BLaER1 (cell line): ENCODE measurements around the gene COG1.

Experiments
- H3K27ac ChIP-seq: shearing (Covaris generic); formaldehyde crosslinking; 2 replicates; pipeline ENCODE4 v1.8.1; 2022
- H3K27me3 ChIP-seq: shearing (Covaris generic); formaldehyde crosslinking; 2 replicates; pipeline ENCODE4 v1.8.1; 2022
- H3K36me3 ChIP-seq: shearing (Covaris generic); formaldehyde crosslinking; 2 replicates; pipeline ENCODE4 v1.8.1; 2022
- H3K4me1 ChIP-seq: shearing (Covaris generic); formaldehyde crosslinking; 2 replicates; pipeline ENCODE4 v1.8.1; 2022
- H3K4me2 ChIP-seq: shearing (Covaris generic); formaldehyde crosslinking; 2 replicates; pipeline ENCODE4 v1.8.1; 2022
- H3K4me3 ChIP-seq: shearing (Covaris generic); formaldehyde crosslinking; 2 replicates; pipeline ENCODE4 v1.8.1; 2022
- H3K9ac ChIP-seq: shearing (Covaris generic); formaldehyde crosslinking; 2 replicates; pipeline ENCODE4 v1.8.1; 2022
- H3K9me3 ChIP-seq: shearing (Covaris generic); formaldehyde crosslinking; 2 replicates; pipeline ENCODE4 v1.8.1; 2022
- H4K20me1 ChIP-seq: shearing (Covaris generic); formaldehyde crosslinking; 2 replicates; pipeline ENCODE4 v1.8.1; 2022
- Cebpa-rat ChIP-seq: shearing (Covaris generic); IDR thresholded peaks from 2 replicates; pipeline ENCODE4 v1.8.1; 2022

COG1 gene

DNA sequence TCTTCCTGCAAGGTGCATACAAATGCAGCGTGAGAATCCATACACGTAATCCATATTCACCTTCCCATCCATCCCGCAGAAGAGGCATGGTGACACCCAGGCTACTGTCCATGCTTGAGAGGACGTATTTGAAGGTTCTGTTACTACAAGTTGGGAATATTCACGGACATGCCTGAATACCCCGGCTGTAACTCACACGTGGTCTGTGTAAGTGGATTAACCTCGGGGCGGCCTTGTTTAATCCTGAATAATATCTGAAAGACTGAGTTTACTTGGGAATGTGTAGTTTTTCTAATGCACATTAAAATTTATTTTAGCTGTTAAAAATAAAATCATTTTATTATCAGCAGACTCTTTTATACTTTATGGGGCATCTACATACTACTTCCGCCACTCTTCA, 55.7 kb downstream of the COG1 start:
- H3K4me2 ChIP-seq = no peak overlapping the region
- no peaks in the 10 kb centered on the region for H3K27me3 ChIP-seq
- no peak overlapping the region for H3K27ac ChIP-seq
- no peak overlapping the region for H3K4me3 ChIP-seq
- no peak for TF ChIP-seq Cebpa-rat
- H3K9ac ChIP-seq = no peak overlapping the region
- H4K20me1 ChIP-seq = no peaks in the 10 kb centered on the region
- H3K36me3 ChIP-seq = peaks cover 59% of the 10 kb centered on the region
- H3K4me1 ChIP-seq = no peaks in the 10 kb centered on the region
- no peaks in the 10 kb centered on the region for H3K9me3 ChIP-seq

DNA sequence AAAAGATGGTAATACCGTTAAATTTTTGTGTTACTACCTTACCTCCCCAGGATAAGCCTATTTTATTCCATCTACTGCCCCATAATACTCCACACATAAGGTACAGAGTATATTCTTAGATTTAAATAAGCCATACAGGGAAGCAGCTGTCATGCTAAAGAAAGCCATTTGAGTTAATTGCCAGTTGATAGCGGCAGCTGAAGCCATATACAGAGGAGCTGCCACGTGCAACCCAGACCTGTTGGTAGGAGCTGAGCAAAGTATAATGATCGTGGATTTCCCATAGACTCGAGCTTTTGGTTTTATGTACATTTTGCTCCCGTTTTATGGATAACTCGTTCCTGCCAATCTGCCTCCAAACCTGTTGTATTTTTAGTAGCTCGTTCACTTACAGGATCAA, 56.8 kb downstream of the COG1 start:
- H3K27ac ChIP-seq = no peak overlapping the region
- peaks cover 47% of the 10 kb centered on the region for H3K36me3 ChIP-seq
- H3K4me1 ChIP-seq = no peaks in the 10 kb centered on the region
- H3K27me3 ChIP-seq = no peaks in the 10 kb centered on the region
- H3K4me3 ChIP-seq = no peak overlapping the region
- no peaks in the 10 kb centered on the region for H3K9me3 ChIP-seq
- no peak overlapping the region for H3K4me2 ChIP-seq
- TF ChIP-seq Cebpa-rat = no peak
- H3K9ac ChIP-seq = no peak overlapping the region
- no peaks in the 10 kb centered on the region for H4K20me1 ChIP-seq

DNA sequence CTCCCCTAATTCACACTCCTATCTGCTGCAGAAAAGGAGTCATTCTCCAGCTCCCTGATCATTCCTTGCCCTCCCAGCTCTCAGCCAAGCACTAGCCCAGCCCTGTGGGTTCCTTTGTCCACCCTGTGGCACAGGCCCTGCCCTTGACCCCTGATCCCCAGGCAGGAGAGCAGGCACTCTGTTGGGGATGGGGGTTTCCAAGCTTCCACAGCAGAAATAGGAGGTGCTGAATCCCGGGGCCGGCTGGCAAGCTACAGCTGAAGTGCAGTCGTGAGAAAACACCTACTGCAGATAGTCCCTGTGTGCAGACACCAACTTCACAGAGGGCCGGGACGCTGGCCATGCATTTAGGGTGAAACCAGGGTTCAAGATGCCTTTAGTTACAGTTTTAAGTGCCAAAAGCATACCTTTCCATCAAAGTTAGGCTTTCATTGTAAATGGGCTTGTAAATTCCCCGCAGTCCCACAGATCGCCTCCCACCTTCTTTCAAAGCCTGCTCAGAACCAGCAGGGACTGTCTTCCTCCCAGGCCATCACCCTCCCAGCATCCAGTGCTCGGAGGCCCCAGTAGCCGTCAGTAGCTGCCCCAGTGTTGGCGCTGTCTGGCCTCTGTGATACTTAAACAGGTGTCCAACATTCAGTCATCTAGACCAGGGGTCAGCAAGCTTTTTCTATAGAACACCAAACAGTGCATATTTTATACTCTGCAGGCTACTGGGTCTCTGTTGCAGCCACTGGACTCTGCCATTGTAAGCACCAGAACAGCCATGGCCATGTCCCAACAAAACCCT, 58.2 kb downstream of the COG1 start:
- H3K9me3 ChIP-seq = no peaks in the 10 kb centered on the region
- H3K4me3 ChIP-seq = no peak overlapping the region
- TF ChIP-seq Cebpa-rat = no peak
- H3K27me3 ChIP-seq = no peaks in the 10 kb centered on the region
- H4K20me1 ChIP-seq = no peaks in the 10 kb centered on the region
- H3K36me3 ChIP-seq = peaks cover 33% of the 10 kb centered on the region
- no peak overlapping the region for H3K9ac ChIP-seq
- H3K27ac ChIP-seq = no peak overlapping the region
- no peaks in the 10 kb centered on the region for H3K4me1 ChIP-seq
- no peak overlapping the region for H3K4me2 ChIP-seq

DNA sequence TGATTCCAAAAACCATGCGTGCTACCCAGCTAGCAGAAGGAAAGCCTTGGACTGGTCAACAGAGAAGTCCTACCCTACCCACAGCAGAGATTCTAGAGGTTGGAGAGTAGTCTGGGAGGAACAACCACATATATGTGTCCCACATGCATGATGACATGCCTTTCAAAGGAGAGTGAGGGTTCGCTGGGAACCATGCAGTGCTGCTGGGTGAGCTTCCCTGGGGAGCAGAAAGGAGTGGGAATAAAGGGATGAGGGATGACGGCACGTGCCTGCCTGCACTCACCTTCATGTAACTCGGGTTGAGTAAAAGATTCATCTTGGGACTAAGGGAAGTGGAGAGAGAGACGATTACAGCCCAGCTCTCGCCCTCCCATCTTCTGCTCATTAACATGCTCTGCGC, 59.0 kb downstream of the COG1 start:
- TF ChIP-seq Cebpa-rat = no peak
- Histone ChIP-seq H3K9ac (no peak overlapping the region), H3K27ac (no peak overlapping the region), H4K20me1 (no peaks in the 10 kb centered on the region), H3K4me1 (no peaks in the 10 kb centered on the region), H3K4me3 (no peak overlapping the region), H3K4me2 (no peak overlapping the region), H3K36me3 (peaks cover 25% of the 10 kb centered on the region), H3K27me3 (no peaks in the 10 kb centered on the region), H3K9me3 (no peaks in the 10 kb centered on the region)

- H3K4me3 ChIP-seq = no peak overlapping the region
- no peaks in the 10 kb centered on the region for H3K4me1 ChIP-seq
- no peaks in the 10 kb centered on the region for H3K9me3 ChIP-seq
- H4K20me1 ChIP-seq = no peaks in the 10 kb centered on the region
- no peak overlapping the region for H3K9ac ChIP-seq
- no peaks in the 10 kb centered on the region for H3K36me3 ChIP-seq
- H3K27ac ChIP-seq = no peak overlapping the region
- no peak overlapping the region for H3K4me2 ChIP-seq
- no peaks in the 10 kb centered on the region for H3K27me3 ChIP-seq
- no peak for TF ChIP-seq Cebpa-rat
These were observed 62.9 kb downstream of the COG1 start for GRCh38 chr17:73255671-73256181.

GRCh38 chr17:73256220-73256619, 63.4 kb downstream of the COG1 start:
- no peak for TF ChIP-seq Cebpa-rat

DNA sequence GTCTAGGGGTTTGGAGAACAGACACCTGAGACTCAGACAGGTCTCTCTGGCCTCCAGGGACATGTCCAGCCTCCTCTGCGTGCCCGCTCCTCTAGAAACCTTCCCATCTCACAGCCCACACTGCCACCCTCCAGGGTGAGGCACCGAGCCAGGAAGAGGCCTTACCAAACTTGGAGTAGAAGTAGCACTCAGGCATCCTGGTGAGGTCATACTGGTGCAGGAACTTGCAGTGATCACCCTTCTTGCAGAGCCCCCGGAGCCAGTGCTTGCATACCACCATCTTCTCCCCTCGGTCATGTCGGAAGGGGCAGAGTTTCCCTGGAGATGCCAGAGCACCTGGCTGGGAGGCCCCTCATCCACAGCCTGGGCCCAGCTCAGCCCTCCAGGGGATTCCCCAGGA, 64.7 kb downstream of the COG1 start:
- no peak overlapping the region for H3K9ac ChIP-seq
- no peak overlapping the region for H3K4me3 ChIP-seq
- no peaks in the 10 kb centered on the region for H3K4me1 ChIP-seq
- no peak overlapping the region for H3K4me2 ChIP-seq
- no peaks in the 10 kb centered on the region for H4K20me1 ChIP-seq
- H3K27me3 ChIP-seq = no peaks in the 10 kb centered on the region
- H3K36me3 ChIP-seq = no peaks in the 10 kb centered on the region
- no peak for TF ChIP-seq Cebpa-rat
- no peaks in the 10 kb centered on the region for H3K9me3 ChIP-seq
- no peak overlapping the region for H3K27ac ChIP-seq

More at GRCh38 chr17:73256220-73256619, 63.4 kb downstream of the COG1 start:
- H3K4me2 ChIP-seq = no peak overlapping the region
- no peaks in the 10 kb centered on the region for H3K27me3 ChIP-seq
- H4K20me1 ChIP-seq = no peaks in the 10 kb centered on the region
- H3K36me3 ChIP-seq = no peaks in the 10 kb centered on the region
- no peaks in the 10 kb centered on the region for H3K9me3 ChIP-seq
- no peak overlapping the region for H3K4me3 ChIP-seq
- H3K27ac ChIP-seq = no peak overlapping the region
- H3K4me1 ChIP-seq = no peaks in the 10 kb centered on the region
- no peak overlapping the region for H3K9ac ChIP-seq
